A673 (cell line): Measurements from ENCODE around the gene SEMA3E. TPM values are rescaled to one million over a fixed set of nuclear protein-coding genes. Genes with fewer than 3 reads are reported as not detected.

Source experiments
- BruUV-seq: library from RNA; stranded (reverse); fragments of 400-500 nt; replicated peaks from 2 replicates; lab custom pipeline; 2021; lab: Mats Ljungman, UMichigan
- CTCF ChIA-PET: fragments of 300-600 bp; sonication (Branson Sonifier 250); formaldehyde crosslinking; loops from one replicate; lab custom pipeline; 2022; ENCODE audit warnings: antibody characterized with exemption; lab: Charles Lee
- POLR2A ChIA-PET: fragments of 300-600 bp; sonication (Branson Sonifier 250); formaldehyde crosslinking; loops from one replicate; lab custom pipeline; 2022; ENCODE audit warnings: antibody characterized with exemption; ENCODE audit not compliant: low non-redundant PET; lab: Charles Lee
- DNase-seq: peaks from one replicate; pipeline ENCODE4 v3.0.0-alpha.2; 2015; ENCODE audit warnings: low spot score
- H3K27ac ChIP-seq: fragments of 200-600 bp; sonication (generic); 2 replicates; pipeline ENCODE4 v1.5.1; 2016; ENCODE audit warnings: mixed run types, low read depth, mild to moderate bottlenecking, mixed read lengths, antibody characterized with exemption, low read length; ENCODE audit not compliant: poor library complexity, severe bottlenecking
- H3K27me3 ChIP-seq: fragments of 200-600 bp; sonication (generic); replicated peaks from 2 replicates; pipeline ENCODE4 v1.6.1; 2017; ENCODE audit warnings: mixed run types, low read depth, mild to moderate bottlenecking, mixed read lengths, antibody characterized with exemption, low read length; ENCODE audit not compliant: insufficient read depth, poor library complexity
- H3K36me3 ChIP-seq: fragments of 200-600 bp; sonication (generic); 2 replicates; pipeline ENCODE4 v1.6.1; 2016; ENCODE audit warnings: mixed run types, mild to moderate bottlenecking, mixed read lengths, antibody characterized with exemption, low read length; ENCODE audit not compliant: insufficient read depth, poor library complexity, severe bottlenecking
- H3K4me1 ChIP-seq: fragments of 200-600 bp; sonication (generic); 2 replicates; pipeline ENCODE4 v1.6.1; 2017; ENCODE audit warnings: mixed run types, mild to moderate bottlenecking, mixed read lengths, antibody characterized with exemption, low read length; ENCODE audit not compliant: insufficient read depth, poor library complexity, severe bottlenecking
- H3K4me3 ChIP-seq: fragments of 200-600 bp; sonication (generic); 2 replicates; pipeline ENCODE4 v1.5.1; 2016; ENCODE audit warnings: low read depth, mixed run types, mild to moderate bottlenecking, mixed read lengths, low read length; ENCODE audit not compliant: poor library complexity, severe bottlenecking
- H3K9me3 ChIP-seq: fragments of 200-600 bp; sonication (generic); 2 replicates; pipeline ENCODE4 v1.6.1; 2016; ENCODE audit warnings: mixed run types, low read depth, mild to moderate bottlenecking, mixed read lengths, antibody characterized with exemption, low read length; ENCODE audit not compliant: poor library complexity, severe bottlenecking
- CTCF ChIP-seq: fragments of 300-800, 200-600 bp; sonication (generic); conservative IDR thresholded peaks from 2 replicates; pipeline ENCODE4 v1.5.1; 2017; ENCODE audit warnings: low read depth, mild to moderate bottlenecking, antibody characterized with exemption, low read length, moderate library complexity, mixed read lengths
- EZH2 ChIP-seq: fragments of 200-600 bp; sonication (generic); IDR thresholded peaks from 2 replicates; pipeline ENCODE4 v1.6.1; 2017; ENCODE audit warnings: borderline replicate concordance, low read depth, mild to moderate bottlenecking, mixed read lengths, antibody characterized with exemption, low read length; ENCODE audit not compliant: poor library complexity, severe bottlenecking
- intact Hi-C: fragments of 100-400 bp; cut with micrococcal nuclease; formaldehyde crosslinking; loops from one replicate; pipeline ENCODE4 v1.10.0; 2022; ENCODE audit not compliant: unreplicated experiment
- total RNA-seq: library from RNA; stranded (reverse); gene quantifications from 2 replicates; pipeline ENCODE4 v1.2.3, GENCODE V29; 2021

The SEMA3E gene
- total RNA-seq, 1 experiment from 2014 or later: not detected

- intact Hi-C loops: no loop called here
- DNase-seq: no peak
- Histone ChIP-seq H3K4me3 (no peak overlapping the region), H3K27me3 (no peaks in the 10 kb centered on the region), H3K27ac (no peak overlapping the region), H3K9me3 (no peaks in the 10 kb centered on the region), H3K4me1 (peaks cover 15% of the 10 kb centered on the region), H3K36me3 (no peaks in the 10 kb centered on the region)
- no TSS peak for BruUV-seq
- POLR2A ChIA-PET: no interaction called here
- CTCF ChIA-PET: no interaction called here
- TF ChIP-seq EZH2: no peak
- no peak for TF ChIP-seq CTCF
Observed at GRCh38 chr7:83469076-83469475, 179.9 kb downstream of the SEMA3E start.

GRCh38 chr7:83468251-83468739 is 180.6 kb downstream of the SEMA3E start:
- no peaks in the 10 kb centered on the region for H3K27me3 ChIP-seq
- H3K27ac ChIP-seq: no peak overlapping the region
- peaks cover 15% of the 10 kb centered on the region for H3K4me1 ChIP-seq
- no peak overlapping the region for H3K4me3 ChIP-seq
- intact Hi-C loops: no loop called here
- no peaks in the 10 kb centered on the region for H3K36me3 ChIP-seq
- DNase-seq: peak; percentile 94
- no TSS peak for BruUV-seq
- no peak for TF ChIP-seq EZH2
- CTCF ChIA-PET: no interaction called here
- POLR2A ChIA-PET: no interaction called here
- no peaks in the 10 kb centered on the region for H3K9me3 ChIP-seq

- TF ChIP-seq CTCF (no peak), EZH2 (no peak)
- no peaks in the 10 kb centered on the region for H3K9me3 ChIP-seq
- ChIA-PET POLR2A (no interaction called here), CTCF (no interaction called here)
- H3K4me1 ChIP-seq: peaks cover 15% of the 10 kb centered on the region
- no peak overlapping the region for H3K27ac ChIP-seq
- H3K27me3 ChIP-seq: no peaks in the 10 kb centered on the region
- H3K36me3 ChIP-seq: no peaks in the 10 kb centered on the region
- no peak for DNase-seq
- intact Hi-C loops: no loop called here
- H3K4me3 ChIP-seq: no peak overlapping the region
- BruUV-seq: no TSS peak
Observed at GRCh38 chr7:83467493-83467892, 181.4 kb downstream of the SEMA3E start.

- ChIA-PET POLR2A (no interaction called here), CTCF (no interaction called here)
- Histone ChIP-seq H3K9me3 (no peaks in the 10 kb centered on the region), H3K27ac (no peak overlapping the region), H3K4me3 (no peak overlapping the region), H3K4me1 (peaks cover 15% of the 10 kb centered on the region), H3K27me3 (no peaks in the 10 kb centered on the region), H3K36me3 (no peaks in the 10 kb centered on the region)
- BruUV-seq: no TSS peak
- no peak for TF ChIP-seq EZH2
- TF ChIP-seq CTCF: no peak
- no peak for DNase-seq
- intact Hi-C loops: no loop called here
Observed at GRCh38 chr7:83466956-83467355, 182.0 kb downstream of the SEMA3E start.
